Measurements from ENCODE around the gene CPZ.
"Not testable (repeated sequence)": the region's sequence is repeated elsewhere in the genome, so short reads cannot be mapped to it uniquely, and the experiment has no call there.

CPZ gene

DNA sequence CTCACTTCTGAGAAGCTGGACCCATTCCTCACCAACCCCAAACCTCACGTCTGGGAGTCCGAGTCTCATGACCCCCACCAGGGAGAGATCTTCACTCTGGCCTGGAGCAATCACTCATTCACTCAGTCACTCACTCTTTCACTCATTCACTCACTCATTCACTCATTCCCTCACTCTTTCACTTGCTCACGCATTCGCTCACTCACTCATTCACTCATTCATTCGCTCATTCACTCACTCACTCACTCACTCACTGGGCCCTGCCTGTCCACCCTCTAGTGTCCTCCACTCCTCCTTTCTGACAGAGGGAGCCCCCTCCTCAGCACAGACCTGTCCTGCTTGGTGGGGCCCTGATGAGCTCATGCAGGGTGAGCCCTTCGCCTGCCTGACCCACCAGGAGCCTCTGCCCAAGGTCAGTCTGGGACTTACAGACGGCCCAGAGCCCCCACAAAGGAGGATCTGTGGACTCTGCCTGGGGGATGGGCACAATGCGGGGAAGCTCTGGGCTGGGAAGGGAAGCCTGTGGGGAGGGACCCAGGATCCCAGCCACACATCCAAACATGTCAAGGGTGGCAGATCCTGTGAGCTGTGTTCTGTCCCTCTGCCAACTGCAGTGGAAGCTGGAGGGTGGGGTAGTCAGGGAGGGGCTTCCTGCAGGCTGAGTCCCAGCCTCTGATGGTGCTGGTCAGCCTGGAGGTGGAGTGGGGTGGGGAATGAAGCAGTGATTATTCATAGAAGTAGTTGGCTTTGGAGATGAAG is 18.5 kb downstream of the CPZ start:
- no peak for DNase-seq (ENCODE audit: low spot score)

DNA sequence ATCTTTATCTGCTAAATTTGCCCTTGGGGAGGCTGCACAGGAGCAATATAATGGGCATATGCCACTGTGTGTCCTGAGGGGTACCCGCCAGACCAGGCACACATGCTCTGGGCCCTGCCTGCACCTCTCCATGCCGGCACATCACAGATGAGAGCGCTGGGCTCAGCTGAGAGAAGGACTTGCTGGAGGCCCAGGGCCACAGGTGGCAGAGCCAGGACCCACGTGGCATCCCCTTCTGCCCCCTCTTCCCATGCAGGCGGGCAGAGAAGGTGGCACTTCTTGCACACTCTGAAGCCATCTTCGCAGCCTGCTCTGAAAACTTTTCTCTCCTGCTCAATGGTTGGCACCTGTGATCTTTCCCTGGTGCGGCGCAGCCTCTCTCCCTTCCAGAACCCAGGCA is 20.1 kb downstream of the CPZ start:
- DNase-seq (ENCODE audit: low spot score) = no peak

DNA sequence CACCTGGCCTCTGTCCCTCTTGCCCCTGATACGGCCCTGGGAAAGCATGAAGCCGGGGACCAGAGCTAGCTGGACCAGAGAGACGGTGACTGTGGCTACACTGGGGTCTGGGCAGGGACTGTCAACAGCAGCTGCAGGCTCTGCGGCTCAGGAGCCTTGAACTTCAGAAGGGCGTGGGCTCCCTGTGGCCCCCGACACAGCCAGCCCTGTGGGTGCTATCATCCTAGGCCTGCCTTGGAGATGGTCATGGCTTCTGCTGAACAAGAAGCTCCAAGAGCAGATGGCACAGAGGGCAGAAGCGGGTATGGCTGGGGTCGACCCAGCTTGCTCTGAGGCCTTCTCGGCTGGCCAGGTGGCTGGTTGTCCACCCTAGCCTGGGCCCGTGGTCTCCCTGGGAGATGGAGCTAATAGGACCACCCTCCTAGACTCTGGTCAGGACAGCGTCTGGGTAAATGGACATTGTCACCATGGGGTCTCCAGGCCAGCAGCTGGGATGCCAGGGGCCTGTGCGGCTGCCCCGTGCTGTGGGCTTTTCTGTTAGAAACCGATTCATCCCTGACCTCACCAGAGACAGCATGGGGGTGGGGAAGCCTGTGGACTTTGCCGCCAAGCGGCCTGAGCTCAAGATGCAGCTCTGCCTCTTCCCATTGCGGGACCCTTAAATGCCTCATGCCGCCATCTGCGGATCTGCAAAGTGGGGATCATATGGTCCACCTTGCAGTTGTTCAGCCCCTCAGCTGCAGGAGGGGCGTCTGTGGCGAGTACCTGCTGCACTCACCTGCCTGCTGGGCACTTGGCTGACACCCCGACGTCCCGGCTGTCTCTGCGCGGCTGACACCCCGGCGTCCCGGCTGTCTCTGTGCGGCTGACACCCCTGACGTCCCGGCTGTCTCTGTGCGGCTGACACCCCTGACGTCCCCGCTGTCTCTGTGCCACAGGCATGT is 21.1 kb downstream of the CPZ start:
- no peak for DNase-seq (ENCODE audit: low spot score)

DNA sequence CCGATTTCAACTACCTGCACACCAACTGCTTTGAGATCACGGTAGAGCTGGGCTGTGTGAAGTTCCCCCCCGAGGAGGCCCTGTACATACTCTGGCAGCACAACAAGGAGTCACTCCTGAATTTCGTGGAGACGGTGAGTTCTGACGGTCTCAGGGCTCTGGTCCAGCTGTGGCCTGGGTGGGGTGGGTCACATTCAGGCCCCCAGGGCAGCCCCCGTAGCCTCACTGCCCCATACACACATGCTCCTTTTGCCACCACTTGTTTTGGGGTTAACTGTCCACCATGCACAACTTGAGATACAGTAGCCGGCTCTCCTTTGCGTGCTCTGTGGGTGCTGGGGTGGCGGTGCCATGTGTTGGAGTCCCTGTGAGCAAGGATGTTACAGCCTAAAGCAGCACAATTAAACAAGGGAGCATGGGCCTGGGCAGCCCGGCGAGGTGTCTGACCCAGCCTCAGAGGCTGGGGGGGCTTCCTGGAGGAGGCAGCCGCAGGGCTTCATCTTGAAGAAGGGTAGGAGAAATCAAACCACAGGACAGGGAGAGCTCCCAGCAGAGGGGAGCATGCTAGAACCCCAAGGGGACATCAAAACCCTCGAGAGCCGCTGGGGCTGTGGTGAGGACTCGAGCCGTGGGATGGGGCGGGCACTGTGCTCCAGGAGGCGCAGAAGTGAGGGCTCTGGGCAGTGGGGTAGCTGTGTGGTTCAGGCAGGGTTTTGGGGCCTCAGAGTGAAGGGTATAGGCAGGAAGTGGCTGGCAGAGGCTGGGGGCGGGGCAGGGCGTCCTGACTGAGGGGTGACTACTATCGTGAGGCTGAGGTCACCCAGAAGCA is 22.0 kb downstream of the CPZ start:
- no peak for DNase-seq (ENCODE audit: low spot score)

DNA sequence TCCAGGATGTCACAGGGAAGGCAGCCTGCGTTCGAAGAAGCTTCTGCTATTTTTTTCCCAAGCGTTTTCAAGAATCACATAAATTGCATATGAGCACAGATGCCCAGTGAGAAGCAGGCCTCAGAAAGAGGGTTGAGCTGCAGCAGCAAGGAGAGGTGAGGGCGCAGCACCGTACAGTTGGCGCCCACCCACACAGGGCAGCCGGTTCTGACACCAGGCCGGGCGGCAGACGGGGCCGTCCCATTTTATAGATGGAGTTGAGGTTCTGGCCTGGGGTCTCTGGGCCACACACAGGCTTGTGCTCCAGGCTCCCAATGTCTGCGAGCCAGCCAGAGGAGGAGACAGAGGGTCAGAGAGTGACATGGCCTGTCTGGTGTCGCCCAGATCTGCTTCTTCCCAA is 22.8 kb downstream of the CPZ start:
- no peak for DNase-seq (ENCODE audit: low spot score)

DNA sequence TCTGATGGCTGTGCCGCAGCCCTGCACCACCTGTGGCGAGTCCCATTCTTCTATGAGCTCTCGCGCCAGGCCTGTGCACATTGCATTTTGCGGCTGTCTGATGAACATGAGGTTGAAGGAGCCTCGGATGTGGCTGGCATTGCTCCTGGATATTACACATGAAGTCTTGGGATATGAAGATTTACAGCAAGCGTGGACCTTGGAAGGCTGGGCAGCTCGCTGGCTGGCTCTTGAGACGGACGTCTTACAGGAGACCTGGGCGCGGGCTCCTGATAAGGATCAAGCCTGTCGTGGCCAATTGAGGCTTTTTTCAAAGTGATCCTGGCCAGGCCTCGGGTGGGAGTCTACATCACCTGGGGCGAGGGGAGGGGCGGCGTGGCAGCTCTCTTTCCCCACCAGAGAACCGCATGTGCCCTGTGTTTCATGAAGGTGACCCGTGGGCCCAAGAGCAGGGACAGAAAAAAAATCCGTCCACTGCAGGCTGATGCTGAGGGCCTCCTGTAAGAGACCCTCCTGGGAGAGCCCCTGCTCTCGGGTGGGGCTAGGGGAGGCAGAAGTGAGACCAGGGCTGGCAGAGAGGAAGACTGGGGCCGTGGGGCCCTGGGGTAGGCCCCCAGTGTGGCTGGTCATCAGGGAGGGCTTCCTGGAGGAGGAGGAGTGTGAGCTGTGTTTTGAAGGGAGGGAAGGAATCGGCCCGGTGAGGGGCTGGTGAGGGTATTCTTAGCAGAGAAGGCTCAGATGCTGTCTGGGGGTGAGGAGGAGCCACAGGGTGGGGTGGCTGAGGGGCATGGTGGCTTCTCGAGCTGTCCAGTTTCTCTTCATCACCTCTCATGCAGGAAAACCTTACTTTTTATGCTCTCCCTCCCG is 23.6 kb downstream of the CPZ start:
- DNase-seq (ENCODE audit: low spot score) = no peak

DNA sequence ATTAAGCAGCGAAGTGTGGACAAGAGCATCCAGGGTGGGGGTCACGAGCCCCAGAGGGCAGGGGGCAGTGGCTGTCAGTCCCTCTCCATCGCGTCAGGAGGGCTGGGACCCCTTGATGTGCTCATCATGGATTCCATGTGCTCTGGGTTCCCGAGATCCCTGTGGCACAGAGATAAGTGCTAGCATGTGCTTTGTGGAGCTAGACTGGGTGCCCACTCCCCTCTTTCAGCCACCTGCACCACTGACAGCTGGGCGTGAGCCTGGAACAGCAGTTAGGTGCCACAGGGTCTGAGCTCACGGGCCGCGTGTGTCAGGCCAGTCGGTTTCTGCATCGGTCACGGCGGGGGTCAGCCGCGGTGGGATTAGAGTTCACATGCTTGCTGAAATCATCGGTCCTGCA is 24.3 kb downstream of the CPZ start:
- DNase-seq (ENCODE audit: low spot score) = no peak

DNA sequence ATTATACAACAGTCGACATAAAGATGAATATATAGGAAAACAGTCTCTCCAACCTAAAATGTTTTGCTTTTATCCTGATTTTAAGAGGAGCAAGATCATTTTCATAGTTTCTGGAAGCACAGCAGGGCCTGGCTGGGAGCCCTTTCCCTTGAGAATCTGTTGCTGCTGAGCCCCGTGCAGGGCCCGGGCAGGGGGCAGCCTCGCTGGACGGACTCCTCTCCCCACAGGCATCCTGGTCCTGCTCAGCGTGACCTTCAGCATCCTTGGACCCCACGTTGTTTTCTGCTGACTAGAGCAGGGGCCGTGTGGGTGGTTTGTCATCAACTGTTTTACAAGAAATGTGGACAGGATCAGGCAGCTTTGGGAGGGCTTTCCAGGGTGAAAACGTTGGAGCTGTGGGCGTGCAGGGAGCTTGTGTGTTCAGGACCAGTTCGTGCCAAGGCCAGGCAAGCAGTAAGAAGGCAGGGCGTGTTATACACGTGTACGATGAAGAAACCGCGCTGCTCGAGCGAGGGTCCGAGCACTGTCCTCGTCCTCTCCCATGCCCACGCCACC is 25.0 kb downstream of the CPZ start:
- no peak for DNase-seq (ENCODE audit: low spot score)

DNA sequence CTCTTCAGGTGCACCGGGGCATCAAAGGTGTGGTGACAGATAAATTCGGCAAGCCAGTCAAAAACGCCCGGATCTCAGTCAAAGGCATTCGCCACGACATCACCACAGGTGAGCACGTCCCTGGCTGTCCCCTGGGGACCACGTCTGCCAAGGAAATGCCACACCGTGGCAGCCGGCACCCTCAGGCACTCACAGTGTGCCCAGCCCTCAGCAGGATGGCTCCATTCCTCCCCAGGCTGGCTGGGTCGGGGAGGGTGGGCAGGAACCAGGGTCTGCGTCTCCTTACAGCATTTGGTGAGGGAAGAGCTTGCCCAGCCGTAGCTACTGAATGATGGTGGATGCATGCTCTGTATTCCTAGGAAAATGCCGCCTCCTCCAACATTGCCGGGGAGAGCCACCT is 25.9 kb downstream of the CPZ start:
- no peak for DNase-seq (ENCODE audit: low spot score)

DNA sequence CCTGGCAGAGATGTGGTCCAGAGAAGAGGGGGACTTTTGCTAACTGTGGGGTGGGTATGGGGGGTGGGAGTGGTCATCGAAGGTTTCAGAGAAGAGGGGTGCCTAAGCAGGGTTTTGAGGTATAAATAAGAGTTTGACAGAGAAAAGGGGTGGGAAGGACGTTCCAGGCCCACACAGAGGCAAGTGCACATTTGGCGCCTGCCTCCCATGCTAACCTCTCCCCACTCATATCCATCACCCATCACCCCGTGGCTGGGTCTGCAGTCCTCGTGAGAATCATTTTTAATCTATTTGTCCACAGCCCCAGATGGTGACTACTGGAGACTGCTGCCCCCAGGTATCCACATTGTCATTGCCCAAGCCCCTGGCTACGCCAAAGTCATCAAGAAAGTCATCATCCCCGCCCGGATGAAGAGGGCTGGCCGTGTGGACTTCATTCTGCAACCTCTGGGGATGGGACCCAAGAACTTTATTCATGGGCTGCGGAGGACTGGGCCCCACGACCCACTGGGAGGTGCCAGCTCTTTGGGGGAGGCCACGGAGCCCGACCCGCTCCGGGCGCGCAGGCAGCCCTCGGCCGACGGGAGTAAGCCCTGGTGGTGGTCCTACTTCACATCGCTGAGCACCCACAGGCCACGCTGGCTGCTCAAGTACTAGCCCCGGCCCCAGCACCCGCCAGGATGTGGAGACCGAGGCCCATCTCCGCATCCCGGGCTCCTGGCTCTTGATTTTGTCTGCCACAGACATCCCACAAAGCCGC is 26.6 kb downstream of the CPZ start:
- no peak for DNase-seq (ENCODE audit: low spot score)

DNA sequence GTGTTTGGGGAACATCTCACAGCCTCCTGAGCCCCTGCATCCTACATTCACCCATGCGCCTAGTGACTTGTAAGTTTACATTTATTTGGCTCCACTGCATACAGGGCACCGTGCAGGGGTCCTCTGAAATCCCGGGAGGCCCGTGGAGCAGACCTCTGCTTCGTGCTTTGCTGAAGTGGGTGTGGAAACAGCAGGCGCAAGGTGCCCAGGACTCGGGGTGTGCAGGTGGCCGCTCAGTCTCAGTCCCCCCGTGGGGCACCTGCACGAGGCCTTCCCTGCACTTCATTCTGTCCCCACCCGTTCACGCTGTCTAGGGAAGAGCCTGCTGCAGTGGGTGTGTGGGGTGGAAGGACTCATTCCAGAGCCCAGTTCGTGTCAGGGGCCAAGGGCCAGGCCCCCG is 28.6 kb downstream of the CPZ start:
- DNase-seq (ENCODE audit: low spot score) = not testable (repeated sequence)

DNA sequence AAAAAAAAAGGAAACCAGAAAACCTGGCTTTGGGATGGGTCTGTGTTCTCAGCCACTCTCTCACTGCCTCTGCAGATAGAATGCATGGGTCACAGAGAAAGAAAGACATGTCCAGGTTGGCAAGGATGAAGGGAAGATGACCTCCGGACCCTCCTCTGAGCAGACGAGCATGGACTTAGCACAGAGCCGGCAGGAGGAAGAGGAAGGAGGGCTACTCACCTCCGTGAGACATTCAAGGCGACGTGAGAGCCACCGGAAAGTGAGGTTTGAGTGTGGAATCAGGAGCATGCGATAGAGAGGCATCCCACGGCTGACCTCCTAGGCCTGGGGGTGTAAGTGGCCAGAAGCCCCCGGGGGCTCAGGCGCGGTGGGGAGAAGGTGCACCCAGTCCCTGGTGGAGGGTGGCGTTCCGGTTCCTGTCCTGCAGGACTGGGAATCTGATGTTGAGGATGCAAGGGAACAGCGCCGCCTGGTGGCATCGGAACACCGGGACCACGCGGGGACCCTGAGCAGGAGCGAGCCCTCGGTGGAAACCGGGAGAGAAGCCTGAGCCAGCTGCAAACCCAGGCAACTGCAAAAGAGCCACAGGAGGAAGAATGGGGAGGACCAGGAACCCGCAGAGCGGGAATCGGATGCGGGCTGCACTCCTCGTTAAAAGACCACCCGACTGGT is 32.2 kb downstream of the CPZ start:
- DNase-seq (ENCODE audit: low spot score) = not testable (repeated sequence)

DNA sequence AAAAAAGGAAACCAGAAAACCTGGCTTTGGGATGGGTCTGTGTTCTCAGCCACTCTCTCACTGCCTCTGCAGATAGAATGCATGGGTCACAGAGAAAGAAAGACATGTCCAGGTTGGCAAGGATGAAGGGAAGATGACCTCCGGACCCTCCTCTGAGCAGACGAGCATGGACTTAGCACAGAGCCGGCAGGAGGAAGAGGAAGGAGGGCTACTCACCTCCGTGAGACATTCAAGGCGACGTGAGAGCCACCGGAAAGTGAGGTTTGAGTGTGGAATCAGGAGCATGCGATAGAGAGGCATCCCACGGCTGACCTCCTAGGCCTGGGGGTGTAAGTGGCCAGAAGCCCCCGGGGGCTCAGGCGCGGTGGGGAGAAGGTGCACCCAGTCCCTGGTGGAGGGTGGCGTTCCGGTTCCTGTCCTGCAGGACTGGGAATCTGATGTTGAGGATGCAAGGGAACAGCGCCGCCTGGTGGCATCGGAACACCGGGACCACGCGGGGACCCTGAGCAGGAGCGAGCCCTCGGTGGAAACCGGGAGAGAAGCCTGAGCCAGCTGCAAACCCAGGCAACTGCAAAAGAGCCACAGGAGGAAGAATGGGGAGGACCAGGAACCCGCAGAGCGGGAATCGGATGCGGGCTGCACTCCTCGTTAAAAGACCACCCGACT is 37.8 kb downstream of the CPZ start:
- not testable (repeated sequence) for DNase-seq (ENCODE audit: low spot score)

DNA sequence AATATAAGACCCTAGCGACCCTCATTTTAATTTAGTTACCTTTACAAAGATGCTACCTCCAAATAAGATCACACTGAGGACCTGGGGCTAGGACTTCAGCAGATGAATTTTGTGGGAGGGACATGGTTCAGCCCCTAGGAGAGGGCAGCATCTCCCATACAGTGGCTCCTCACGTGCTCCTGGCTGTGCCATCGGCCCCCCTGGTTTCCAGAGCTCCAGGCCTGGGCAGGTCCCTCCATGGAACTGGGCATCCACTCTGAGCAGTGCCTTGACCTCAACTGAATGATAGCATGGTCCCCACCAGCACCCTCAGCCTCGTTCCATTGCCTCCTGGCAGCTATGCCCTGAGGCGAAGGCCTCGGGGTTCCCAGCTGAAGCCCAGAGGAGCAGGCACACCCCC is 39.3 kb downstream of the CPZ start:
- not testable (repeated sequence) for DNase-seq (ENCODE audit: low spot score)

DNA sequence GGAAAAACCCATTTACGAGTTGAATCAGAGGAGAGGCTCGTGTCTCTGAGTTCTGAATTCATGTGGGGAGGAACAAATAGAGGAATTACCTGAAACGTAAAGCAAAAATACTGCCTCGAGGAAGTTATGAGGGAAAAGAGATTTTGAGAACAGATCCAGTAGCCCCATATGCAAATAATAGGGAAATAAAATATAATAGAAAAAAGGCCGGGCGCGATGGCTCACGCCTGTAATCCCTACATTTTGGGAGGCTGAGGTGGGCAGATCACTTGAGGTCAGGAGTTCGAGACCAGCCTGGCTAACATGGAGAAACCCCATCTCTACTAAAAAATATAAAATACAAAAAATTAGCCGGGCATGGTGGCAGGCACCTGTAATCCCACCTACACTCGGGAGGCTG is 42.2 kb downstream of the CPZ start:
- not testable (repeated sequence) for DNase-seq (ENCODE audit: low spot score)

DNA sequence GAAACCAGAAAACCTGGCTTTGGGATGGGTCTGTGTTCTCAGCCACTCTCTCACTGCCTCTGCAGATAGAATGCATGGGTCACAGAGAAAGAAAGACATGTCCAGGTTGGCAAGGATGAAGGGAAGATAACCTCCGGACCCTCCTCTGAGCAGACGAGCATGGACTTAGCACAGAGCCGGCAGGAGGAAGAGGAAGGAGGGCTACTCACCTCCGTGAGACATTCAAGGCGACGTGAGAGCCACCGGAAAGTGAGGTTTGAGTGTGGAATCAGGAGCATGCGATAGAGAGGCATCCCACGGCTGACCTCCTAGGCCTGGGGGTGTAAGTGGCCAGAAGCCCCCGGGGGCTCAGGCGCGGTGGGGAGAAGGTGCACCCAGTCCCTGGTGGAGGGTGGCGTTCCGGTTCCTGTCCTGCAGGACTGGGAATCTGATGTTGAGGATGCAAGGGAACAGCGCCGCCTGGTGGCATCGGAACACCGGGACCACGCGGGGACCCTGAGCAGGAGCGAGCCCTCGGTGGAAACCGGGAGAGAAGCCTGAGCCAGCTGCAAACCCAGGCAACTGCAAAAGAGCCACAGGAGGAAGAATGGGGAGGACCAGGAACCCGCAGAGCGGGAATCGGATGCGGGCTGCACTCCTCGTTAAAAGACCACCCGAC is 43.5 kb downstream of the CPZ start:
- DNase-seq (ENCODE audit: low spot score) = not testable (repeated sequence)

DNA sequence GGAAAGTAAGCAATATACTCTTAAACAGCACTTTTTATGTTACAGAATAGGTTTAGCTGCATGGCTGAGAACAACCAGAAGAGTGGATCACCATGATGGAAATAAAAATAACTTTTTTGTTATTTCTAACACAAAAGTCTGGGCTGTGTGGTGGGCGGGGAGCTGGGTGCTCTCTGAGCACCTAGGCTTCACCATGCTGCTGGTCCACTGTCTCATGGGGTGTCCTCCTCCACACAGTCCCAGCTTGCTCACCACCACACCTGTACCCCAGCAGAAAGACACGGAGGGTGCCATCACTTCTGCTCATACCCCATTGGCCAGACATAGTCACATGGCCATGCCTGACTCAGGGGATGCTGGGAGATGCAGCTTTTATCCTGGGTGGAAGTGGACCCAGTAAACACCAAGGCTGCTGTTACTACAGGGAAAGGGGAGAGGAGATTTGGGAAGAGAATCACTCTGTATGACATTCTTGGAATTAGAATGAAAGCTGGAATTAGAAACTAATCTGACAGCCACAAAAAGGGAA is 45.0 kb downstream of the CPZ start:
- no peak for DNase-seq (ENCODE audit: low spot score)

DNA sequence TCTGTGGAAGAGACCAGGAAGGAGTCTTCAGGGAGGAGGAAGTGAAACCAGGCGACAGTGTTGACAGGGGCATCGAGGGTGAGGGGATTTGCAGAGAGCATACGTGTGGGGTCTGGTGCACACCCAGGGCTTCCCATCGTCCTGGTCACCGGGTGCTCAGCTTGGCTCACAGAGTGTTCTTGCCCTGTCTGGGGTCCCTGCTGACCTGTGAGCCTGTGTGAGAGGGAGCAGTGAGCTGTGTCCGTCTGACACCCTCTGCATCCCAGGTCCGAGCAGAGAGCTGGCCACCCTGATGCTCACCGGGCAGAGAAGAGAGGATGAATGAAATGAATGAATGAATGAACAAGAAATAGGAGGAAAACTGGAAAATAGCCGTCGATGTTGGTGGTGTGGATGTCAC is 46.5 kb downstream of the CPZ start:
- DNase-seq (ENCODE audit: low spot score) = no peak

Data from hematopoietic multipotent progenitor cell treated with erythropoietin and hydrocortisone succinate and interleukin-3 and kit ligand, for 17 days (in vitro differentiated cells).